Gastroesophageal sphincter (tissue), 3 donors: Measurements from ENCODE around the gene SUPT3H.

Experiments used
- CTCF ChIP-seq, 4 experiments: fragments of 200-600 bp in 2 of 4; fragments of 450-650 bp in 2 of 4; sonication (generic) in 1 of 4; IDR thresholded peaks; one replicate each; pipeline ENCODE4 v1.5.1; 2017 to 2019; ENCODE audit warnings: antibody characterized with exemption in 4 of 4, mild to moderate bottlenecking in 2 of 4, moderate library complexity in 2 of 4
- EP300 ChIP-seq: sonication (generic); formaldehyde crosslinking; IDR thresholded peaks from one replicate; pipeline ENCODE4 v1.6.1; 2017; ENCODE audit warnings: antibody characterized with exemption, mild to moderate bottlenecking
- POLR2A ChIP-seq, 2 donors: fragments of 450-650 bp; IDR thresholded peaks; one replicate each; pipeline ENCODE4 v1.6.1; 2017; ENCODE audit warnings: antibody characterized with exemption in 2 of 2, mild to moderate bottlenecking in 2 of 2, moderate library complexity in 1 of 2
- POLR2AphosphoS5 ChIP-seq: sonication (generic); formaldehyde crosslinking; IDR thresholded peaks from one replicate; pipeline ENCODE4 v1.6.1; 2017; ENCODE audit warnings: antibody characterized with exemption

- TF ChIP-seq EP300 = no peak
- TF ChIP-seq CTCF (IDR thresholded peaks at IDR 0.05) = no peak
- TF ChIP-seq POLR2A (IDR thresholded peaks at IDR 0.05) = no peak
- TF ChIP-seq POLR2AphosphoS5 = no peak
Observed at GRCh38 chr6:45195137-45195536, 182.6 kb downstream of the SUPT3H start.
